Fibroblast of lung (primary cell): Measurements from ENCODE around the gene NHLRC1.

Source experiments
- CTCF ChIP-seq, 2 donors: IDR thresholded peaks in 1 of 2; conservative IDR thresholded peaks in 1 of 2; 1 replicate in 1 of 2; 2 replicates in 1 of 2; pipeline ENCODE4 v1.5.1; 2011 to 2012; ENCODE audit warnings: low read length in 2 of 2, control low read depth in 1 of 2, inconsistent platforms in 1 of 2, low read depth in 1 of 2, mild to moderate bottlenecking in 1 of 2
- EZH2 ChIP-seq: IDR thresholded peaks from 2 replicates; pipeline ENCODE4 v1.5.1; 2012; ENCODE audit warnings: low read length, control low read depth, mild to moderate bottlenecking; ENCODE audit errors: missing control alignments

- TF ChIP-seq CTCF (conservative IDR thresholded peaks at IDR 0.05 in 1 of 2, IDR thresholded peaks at IDR 0.05 in 1 of 2; ENCODE audit: low read depth in 1 of 2, low read length in 2 of 2), result no peak
- no peak for TF ChIP-seq EZH2
Observed at GRCh38 chr6:18153311-18153703, 30.8 kb upstream of the NHLRC1 start.
